Glutamatergic neuron (in vitro differentiated cells): ENCODE data around the gene C16orf95. TPM values are rescaled to one million over a fixed set of nuclear protein-coding genes. Genes with fewer than 3 reads are reported as not detected.
A peak's percentile ranks its signal among the peaks of the same experiment; 100 is the strongest.

ENCODE experiments used
- DNase-seq: peaks from one replicate; pipeline ENCODE4 v3.0.0; 2022
- H3K27ac Mint-ChIP-seq: one replicate; pipeline ENCODE4 v1.8.0; 2020; ENCODE audit warnings: mild to moderate bottlenecking, mixed read lengths, inconsistent platforms; ENCODE audit not compliant: unreplicated experiment
- H3K27me3 Mint-ChIP-seq: one replicate; pipeline ENCODE4 v1.8.0; 2020; ENCODE audit warnings: mild to moderate bottlenecking, moderate library complexity, mixed read lengths, inconsistent platforms; ENCODE audit not compliant: unreplicated experiment
- H3K36me3 Mint-ChIP-seq: one replicate; pipeline ENCODE4 v1.8.0; 2020; ENCODE audit warnings: mild to moderate bottlenecking, mixed read lengths, inconsistent platforms; ENCODE audit not compliant: unreplicated experiment
- H3K4me1 Mint-ChIP-seq: one replicate; pipeline ENCODE4 v1.8.0; 2020; ENCODE audit warnings: mild to moderate bottlenecking, low read depth, mixed read lengths, inconsistent platforms; ENCODE audit not compliant: unreplicated experiment
- H3K4me3 Mint-ChIP-seq: one replicate; pipeline ENCODE4 v1.8.0; 2020; ENCODE audit warnings: mild to moderate bottlenecking, mixed read lengths, inconsistent platforms; ENCODE audit not compliant: unreplicated experiment
- H3K9me3 Mint-ChIP-seq: one replicate; pipeline ENCODE4 v1.8.0; 2020; ENCODE audit warnings: mild to moderate bottlenecking, moderate library complexity, mixed read lengths, inconsistent platforms; ENCODE audit not compliant: unreplicated experiment
- long read RNA-seq: library from polyadenylated mRNA; unstranded; transcript quantifications from one replicate; pipeline ENCODE4 v2.0.0, GENCODE V29; 2020; ENCODE audit not compliant: unreplicated experiment
- total RNA-seq: library from RNA; stranded (reverse); fragmentation: NEBNext Ultra II Directional; extraction: Animal tissue kit (Norgen Biotek cat#: 25700); gene quantifications from one replicate; pipeline ENCODE4 v1.2.1, GENCODE V29; 2021; ENCODE audit not compliant: unreplicated experiment
- TF ChIP-seq, protein P1 (sequence below): fragments of 200-600 bp; sonication (generic); IDR thresholded peaks from one replicate; pipeline ENCODE4 v1.5.0; 2021; ENCODE audit not compliant: partially characterized antibody, unreplicated experiment

Gene C16orf95, protein sequence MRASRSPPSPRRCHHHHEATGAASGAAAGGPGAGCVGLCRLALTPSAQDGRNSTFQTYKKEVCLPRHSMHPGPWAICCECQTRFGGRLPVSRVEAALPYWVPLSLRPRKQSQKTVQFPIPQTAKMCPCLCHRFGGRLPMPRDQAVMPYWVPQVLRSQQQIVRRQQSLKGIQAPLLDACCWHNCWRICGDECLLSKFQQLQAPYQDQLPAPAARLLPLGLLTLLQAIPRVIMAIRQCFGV
- total RNA-seq: 9.2 TPM
- long read RNA-seq, partial matches to known transcripts: 0 of 5 reads
- long read RNA-seq, other reads (novel, unspliced or antisense): 1 of 5 reads

- H3K4me1 Mint-ChIP-seq: peaks cover 24% of the 10 kb centered on the region
- peak within 1 kb of the TSS; percentile 96 for H3K27ac Mint-ChIP-seq
- TF ChIP-seq, protein P1, sequence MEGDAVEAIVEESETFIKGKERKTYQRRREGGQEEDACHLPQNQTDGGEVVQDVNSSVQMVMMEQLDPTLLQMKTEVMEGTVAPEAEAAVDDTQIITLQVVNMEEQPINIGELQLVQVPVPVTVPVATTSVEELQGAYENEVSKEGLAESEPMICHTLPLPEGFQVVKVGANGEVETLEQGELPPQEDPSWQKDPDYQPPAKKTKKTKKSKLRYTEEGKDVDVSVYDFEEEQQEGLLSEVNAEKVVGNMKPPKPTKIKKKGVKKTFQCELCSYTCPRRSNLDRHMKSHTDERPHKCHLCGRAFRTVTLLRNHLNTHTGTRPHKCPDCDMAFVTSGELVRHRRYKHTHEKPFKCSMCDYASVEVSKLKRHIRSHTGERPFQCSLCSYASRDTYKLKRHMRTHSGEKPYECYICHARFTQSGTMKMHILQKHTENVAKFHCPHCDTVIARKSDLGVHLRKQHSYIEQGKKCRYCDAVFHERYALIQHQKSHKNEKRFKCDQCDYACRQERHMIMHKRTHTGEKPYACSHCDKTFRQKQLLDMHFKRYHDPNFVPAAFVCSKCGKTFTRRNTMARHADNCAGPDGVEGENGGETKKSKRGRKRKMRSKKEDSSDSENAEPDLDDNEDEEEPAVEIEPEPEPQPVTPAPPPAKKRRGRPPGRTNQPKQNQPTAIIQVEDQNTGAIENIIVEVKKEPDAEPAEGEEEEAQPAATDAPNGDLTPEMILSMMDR: peak; percentile 41
- H3K27me3 Mint-ChIP-seq: peaks cover 8% of the 10 kb centered on the region
- H3K9me3 Mint-ChIP-seq: peaks cover 5% of the 10 kb centered on the region
- no peaks in the 10 kb centered on the region for H3K36me3 Mint-ChIP-seq
- DNase-seq: peak; percentile 97
- H3K4me3 Mint-ChIP-seq: peak within 1 kb of the TSS; percentile 96
Measured at GRCh38 chr16:87316923-87317749, at the start of gene C16orf95. C16orf95 (minus strand) TSS chr16:87317392; CDS start chr16:87317242, 150 bp downstream.

GRCh38 chr16:87366930-87367329 lies 49.7 kb upstream of the C16orf95 start:
- no peak for DNase-seq
- H3K4me1 Mint-ChIP-seq: peaks cover 52% of the 10 kb centered on the region
- H3K27ac Mint-ChIP-seq: peak overlapping the region; percentile 89
- no peaks in the 10 kb centered on the region for H3K9me3 Mint-ChIP-seq
- TF ChIP-seq, protein P1: no peak
- peaks cover 4% of the 10 kb centered on the region for H3K36me3 Mint-ChIP-seq
- H3K27me3 Mint-ChIP-seq: no peaks in the 10 kb centered on the region
- H3K4me3 Mint-ChIP-seq: peak overlapping the region; percentile 18

- H3K36me3 Mint-ChIP-seq: peaks cover 4% of the 10 kb centered on the region
- H3K4me3 Mint-ChIP-seq: no peak overlapping the region
- H3K27ac Mint-ChIP-seq: peak overlapping the region; percentile 57
- no peaks in the 10 kb centered on the region for H3K9me3 Mint-ChIP-seq
- no peak for DNase-seq
- TF ChIP-seq, protein P1: no peak
- peaks cover 48% of the 10 kb centered on the region for H3K4me1 Mint-ChIP-seq
- H3K27me3 Mint-ChIP-seq: no peaks in the 10 kb centered on the region
Measured at GRCh38 chr16:87366288-87366687, 49.1 kb upstream of the C16orf95 start.

DNA sequence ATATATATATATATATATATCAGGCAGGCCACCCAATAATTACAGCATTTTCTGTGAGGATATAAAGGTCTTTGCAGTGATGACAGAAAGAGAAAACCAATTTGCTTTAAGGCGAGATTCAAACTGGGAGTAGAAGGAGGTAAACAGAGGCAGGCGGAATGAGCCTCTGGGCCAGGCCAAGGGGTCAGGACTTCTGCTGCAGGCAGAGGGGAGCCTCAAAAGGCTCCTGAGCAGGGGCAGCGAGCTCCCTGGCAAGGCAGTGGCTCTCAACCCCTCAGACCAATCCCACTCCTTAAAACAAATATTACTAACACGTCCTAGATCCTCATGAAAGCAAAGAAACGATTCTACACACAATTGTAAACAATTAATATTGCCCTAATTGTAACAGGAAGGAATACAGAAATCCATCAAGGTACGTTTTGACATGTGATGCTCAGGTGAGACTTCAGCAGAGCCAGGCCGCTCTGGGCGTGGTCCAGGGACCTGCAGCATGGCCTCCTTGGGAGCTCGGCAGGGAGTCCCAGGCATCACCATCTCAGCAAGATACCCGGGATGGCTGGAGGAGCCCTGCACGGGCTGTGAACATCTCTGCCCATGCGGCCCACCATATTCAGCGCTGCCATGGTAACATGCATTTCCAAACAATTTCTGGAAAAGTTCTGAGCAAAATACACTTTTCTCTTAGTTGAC lies 48.0 kb upstream of the C16orf95 start:
- Mint-ChIP-seq H3K4me3 (peak overlapping the region; percentile 47), H3K9me3 (no peaks in the 10 kb centered on the region), H3K4me1 (peaks cover 41% of the 10 kb centered on the region), H3K27me3 (no peaks in the 10 kb centered on the region), H3K36me3 (peaks cover 4% of the 10 kb centered on the region), H3K27ac (no peak overlapping the region)
- TF ChIP-seq, protein P1: no peak
- DNase-seq: no peak
